ENCODE data around the gene DDAH1. TPM values are rescaled to one million over a fixed set of nuclear protein-coding genes. Genes with fewer than 3 reads are reported as not detected.

Gene DDAH1
- total RNA-seq, 4 donors from 2014 or later, result 8.4 to 72.8 (median 27.3) TPM

DNA sequence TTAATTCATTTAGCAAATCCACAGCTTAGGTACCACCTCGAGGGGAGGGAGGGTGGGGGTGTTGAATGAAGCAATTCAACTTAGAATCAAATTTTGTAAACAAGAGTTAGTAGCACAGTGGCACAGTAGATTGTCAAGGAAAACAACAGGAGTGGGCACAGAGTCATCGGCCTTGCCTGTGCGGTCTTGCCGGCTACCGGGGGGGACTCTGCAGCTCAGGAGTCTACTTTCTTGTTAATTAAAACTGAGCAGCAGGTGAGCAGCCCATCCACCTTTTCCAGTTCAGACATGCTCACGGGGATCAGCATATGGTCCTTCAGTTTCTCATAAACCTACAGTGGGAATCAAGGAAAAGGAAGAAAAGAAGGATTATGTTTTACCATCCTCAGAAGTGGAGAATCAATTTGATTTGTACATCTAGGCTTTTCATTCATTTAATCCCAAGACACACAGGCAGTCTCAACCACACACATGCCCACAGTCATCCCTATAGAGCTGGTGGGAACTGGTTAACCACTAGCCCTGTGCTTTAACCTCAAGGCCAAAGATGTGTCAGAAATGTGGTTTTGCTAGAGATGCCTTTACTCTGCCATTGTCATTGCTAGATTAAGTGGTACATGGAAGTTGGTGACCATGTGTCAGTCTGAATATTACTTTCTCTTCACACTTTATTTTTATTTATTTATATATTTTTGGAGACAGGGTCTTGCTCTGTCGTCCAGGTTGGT is 143.6 kb downstream of the DDAH1 start:
- Histone ChIP-seq H3K27ac (no peak overlapping the region), H3K4me1 (no peaks in the 10 kb centered on the region), H3K36me3 (no peaks in the 10 kb centered on the region), H3K4me3 (no peak overlapping the region), H3K27me3 (no peaks in the 10 kb centered on the region), H3K9me3 (no peaks in the 10 kb centered on the region)
- TF ChIP-seq POLR2A (IDR thresholded peaks at IDR 0.05) (no peak), CTCF (IDR thresholded peaks at IDR 0.05) (no peak), EP300 (IDR thresholded peaks at IDR 0.05) (no peak), POLR2AphosphoS5 (IDR thresholded peaks at IDR 0.05) (no peak)
- no peak for ATAC-seq
- 81 to 100% methylated on average over 5 to 7 of the region's 7 CpGs for WGBS, 2 donors (ENCODE audit: low coverage in 1 of 2)

- Histone ChIP-seq H3K9me3 (no peaks in the 10 kb centered on the region), H3K4me1 (no peaks in the 10 kb centered on the region), H3K27ac (no peak overlapping the region), H3K36me3 (no peaks in the 10 kb centered on the region), H3K27me3 (no peaks in the 10 kb centered on the region), H3K4me3 (no peak overlapping the region)
- 75 to 100% methylated on average over 1 to 2 of the region's 2 CpGs for WGBS, 2 donors (ENCODE audit: low coverage in 1 of 2)
- no peak for TF ChIP-seq POLR2AphosphoS5 (IDR thresholded peaks at IDR 0.05)
- TF ChIP-seq EP300 (IDR thresholded peaks at IDR 0.05), result no peak
- no peak for TF ChIP-seq POLR2A (IDR thresholded peaks at IDR 0.05)
- TF ChIP-seq CTCF (IDR thresholded peaks at IDR 0.05), result no peak
- no peak for ATAC-seq
These were observed 144.4 kb downstream of the DDAH1 start for GRCh38 chr1:85320371-85321131.

DNA sequence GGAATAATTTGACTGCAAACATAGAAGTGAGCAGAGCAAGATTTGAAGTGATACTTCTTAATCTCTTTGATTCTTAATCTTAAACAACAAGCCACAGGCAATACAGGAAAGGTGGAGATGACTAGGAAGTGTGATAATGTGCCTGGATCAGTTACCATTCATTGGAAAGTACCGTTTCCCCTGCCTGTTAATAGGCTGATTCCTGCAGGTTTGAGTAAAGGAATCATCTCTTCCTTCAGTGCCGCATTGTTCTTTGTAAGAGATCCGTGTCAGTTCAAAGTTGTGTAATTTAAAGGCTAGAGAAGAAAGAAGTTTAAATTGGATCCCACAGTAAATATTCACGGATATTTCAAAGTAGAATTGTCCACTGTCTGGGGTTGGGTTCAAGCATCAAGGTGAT is 145.0 kb downstream of the DDAH1 start:
- Histone ChIP-seq H3K4me1 (no peaks in the 10 kb centered on the region), H3K9me3 (no peaks in the 10 kb centered on the region), H3K27ac (no peak overlapping the region), H3K4me3 (no peak overlapping the region), H3K27me3 (no peaks in the 10 kb centered on the region), H3K36me3 (no peaks in the 10 kb centered on the region)
- WGBS, 2 donors (ENCODE audit: low coverage in 1 of 2), result 73 to 74% methylated on average over 4 of the region's 4 CpGs
- TF ChIP-seq EP300 (IDR thresholded peaks at IDR 0.05), result no peak
- no peak for TF ChIP-seq POLR2AphosphoS5 (IDR thresholded peaks at IDR 0.05)
- TF ChIP-seq POLR2A (IDR thresholded peaks at IDR 0.05), result no peak
- no peak for TF ChIP-seq CTCF (IDR thresholded peaks at IDR 0.05)
- no peak for ATAC-seq

DNA sequence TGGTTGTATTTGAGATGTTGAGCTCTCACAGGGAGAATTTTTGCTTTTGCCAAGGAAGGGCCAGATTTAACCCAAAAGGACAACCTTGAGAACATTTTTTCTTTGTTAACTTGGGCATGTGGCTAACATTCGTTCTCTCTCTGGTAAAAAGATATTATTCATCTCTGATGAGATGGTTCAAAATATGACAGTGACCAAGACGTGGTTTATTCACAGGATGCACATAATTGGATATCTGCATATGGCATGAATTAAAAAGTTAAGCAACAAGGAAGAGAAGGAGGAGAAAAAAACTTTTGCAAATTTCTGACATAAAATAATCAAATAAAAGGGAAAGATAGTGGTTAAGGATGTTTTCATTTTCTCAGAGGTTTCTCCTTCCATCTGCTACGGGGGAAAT is 145.5 kb downstream of the DDAH1 start:
- Histone ChIP-seq H3K27me3 (no peaks in the 10 kb centered on the region), H3K36me3 (no peaks in the 10 kb centered on the region), H3K9me3 (no peaks in the 10 kb centered on the region), H3K27ac (no peak overlapping the region), H3K4me3 (no peak overlapping the region), H3K4me1 (peaks cover 0 to under 1% (median 0%) of the 10 kb centered on the region in 3 donors)
- ATAC-seq, result no peak
- TF ChIP-seq CTCF (IDR thresholded peaks at IDR 0.05), result no peak
- no peak for TF ChIP-seq POLR2AphosphoS5 (IDR thresholded peaks at IDR 0.05)
- no peak for TF ChIP-seq POLR2A (IDR thresholded peaks at IDR 0.05)
- TF ChIP-seq EP300 (IDR thresholded peaks at IDR 0.05), result no peak
- 92 to 100% methylated on average over 3 of the region's 3 CpGs for WGBS, 2 donors (ENCODE audit: low coverage in 1 of 2)

Data from gastroesophageal sphincter (tissue), 4 donors.